ENCODE data around the gene ATG9B. TPM values are rescaled to one million over a fixed set of nuclear protein-coding genes. Genes with fewer than 3 reads are reported as not detected.
A peak's percentile ranks its signal among the peaks of the same experiment; 100 is the strongest.

The ATG9B gene
- total RNA-seq, 1 experiment from 2014 or later = 0.98 TPM

GRCh38 chr7:151062399-151063211, 38.3 kb upstream of the ATG9B start:
- no peaks in the 10 kb centered on the region for H3K27me3 ChIP-seq (ENCODE audit: control insufficient read depth, insufficient read depth, low read length)
- intact Hi-C loops (cut with micrococcal nuclease; ENCODE audit: unreplicated experiment) (no loop called here), in situ Hi-C loops (cut with HindIII; ENCODE audit: low pct_unique_long_range_greater_than_20kb, low sequenced_read_pairs) (no loop called here)
- ChIA-PET CTCF (interaction anchor here (0.5 to 0.6 kb wide), 2 partner anchors 11 to 19 kb away, joined by 3 to 5 read pairs; no protein-coding TSS in a partner anchor), POLR2A (interaction anchor here (0.5 to 0.7 kb wide), 5 partner anchors 32 to 124 kb away, joined by 3 to 8 read pairs (median 3); partner anchors contain the start of gene ABCB8)
- BruUV-seq (replicated peaks) = no TSS peak
- ATAC-seq (no peak; the same call in 1 of the 2 replicates), DNase-seq (ENCODE audit: low read depth, low spot score) (no peak)
- TF ChIP-seq SIN3A (IDR thresholded peaks at IDR 0.05; ENCODE audit: borderline replicate concordance, insufficient read depth, low read depth, low read length) = no peak
- no peak for TF ChIP-seq POLR2AphosphoS5 (IDR thresholded peaks at IDR 0.05; ENCODE audit: low read depth, low read length)
- TF ChIP-seq, protein P1, sequence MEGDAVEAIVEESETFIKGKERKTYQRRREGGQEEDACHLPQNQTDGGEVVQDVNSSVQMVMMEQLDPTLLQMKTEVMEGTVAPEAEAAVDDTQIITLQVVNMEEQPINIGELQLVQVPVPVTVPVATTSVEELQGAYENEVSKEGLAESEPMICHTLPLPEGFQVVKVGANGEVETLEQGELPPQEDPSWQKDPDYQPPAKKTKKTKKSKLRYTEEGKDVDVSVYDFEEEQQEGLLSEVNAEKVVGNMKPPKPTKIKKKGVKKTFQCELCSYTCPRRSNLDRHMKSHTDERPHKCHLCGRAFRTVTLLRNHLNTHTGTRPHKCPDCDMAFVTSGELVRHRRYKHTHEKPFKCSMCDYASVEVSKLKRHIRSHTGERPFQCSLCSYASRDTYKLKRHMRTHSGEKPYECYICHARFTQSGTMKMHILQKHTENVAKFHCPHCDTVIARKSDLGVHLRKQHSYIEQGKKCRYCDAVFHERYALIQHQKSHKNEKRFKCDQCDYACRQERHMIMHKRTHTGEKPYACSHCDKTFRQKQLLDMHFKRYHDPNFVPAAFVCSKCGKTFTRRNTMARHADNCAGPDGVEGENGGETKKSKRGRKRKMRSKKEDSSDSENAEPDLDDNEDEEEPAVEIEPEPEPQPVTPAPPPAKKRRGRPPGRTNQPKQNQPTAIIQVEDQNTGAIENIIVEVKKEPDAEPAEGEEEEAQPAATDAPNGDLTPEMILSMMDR (IDR thresholded peaks at IDR 0.05) = no peak
- no peak for TF ChIP-seq TCF7L2 (IDR thresholded peaks at IDR 0.05; ENCODE audit: low read depth, low read length)
- TF ChIP-seq REST (IDR thresholded peaks at IDR 0.05; ENCODE audit: insufficient read depth in 1 of 2, low read depth in 2 of 2, low read length in 1 of 2) = no peak
- no peaks in the 10 kb centered on the region for H3K9me3 ChIP-seq (ENCODE audit: control insufficient read depth, insufficient read depth, low read depth, low read length)
- H3K36me3 ChIP-seq (ENCODE audit: control insufficient read depth, insufficient read depth, low read length) = peaks cover 16% of the 10 kb centered on the region
- peaks cover 33% of the 10 kb centered on the region for H3K4me1 ChIP-seq (ENCODE audit: control insufficient read depth, insufficient read depth, low read length)
- H3K4me3 ChIP-seq (ENCODE audit: low read depth in 2 of 2, low read length in 2 of 2) = peak overlapping the region; percentile 83 to 94
- peak overlapping the region; percentile 94 for H3K27ac ChIP-seq (ENCODE audit: low read length)

DNA sequence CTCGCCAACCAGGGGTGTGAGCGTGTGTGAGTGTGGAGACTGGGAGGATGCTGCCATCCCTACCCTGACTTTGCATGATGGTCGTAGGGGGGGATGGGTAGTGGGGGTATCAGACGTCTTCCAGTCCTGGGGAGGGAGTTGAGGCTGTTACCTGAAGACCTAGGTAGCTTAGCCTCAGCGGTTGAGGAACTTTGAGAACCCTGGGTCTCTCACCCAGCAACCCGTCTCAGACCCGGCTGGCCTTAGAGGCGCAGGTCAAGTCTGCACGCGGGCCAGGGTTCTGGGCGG, 37.8 kb upstream of the ATG9B start:
- ChIA-PET POLR2A (interaction anchor here (0.7 kb wide), 1 partner anchor 62 kb away, joined by 8 read pairs; no protein-coding TSS in a partner anchor), CTCF (interaction anchor here (0.5 kb wide), 1 partner anchor 12 kb away, joined by 3 read pairs; no protein-coding TSS in a partner anchor)
- intact Hi-C loops (cut with micrococcal nuclease; ENCODE audit: unreplicated experiment) = no loop called here
- H3K9me3 ChIP-seq (ENCODE audit: control insufficient read depth, insufficient read depth, low read depth, low read length) = no peaks in the 10 kb centered on the region
- TF ChIP-seq POLR2AphosphoS5 (IDR thresholded peaks at IDR 0.05; ENCODE audit: low read depth, low read length) = peak; percentile 65
- TF ChIP-seq SIN3A (IDR thresholded peaks at IDR 0.05; ENCODE audit: borderline replicate concordance, insufficient read depth, low read depth, low read length) = 0 out of 2 replicates have a peak, but pooled peaks have one; percentile 65
- TF ChIP-seq REST (IDR thresholded peaks at IDR 0.05; ENCODE audit: insufficient read depth in 1 of 2, low read depth in 2 of 2, low read length in 1 of 2) = no peak
- TF ChIP-seq, protein P1 (IDR thresholded peaks at IDR 0.05) = no peak
- no peak for TF ChIP-seq TCF7L2 (IDR thresholded peaks at IDR 0.05; ENCODE audit: low read depth, low read length)
- in situ Hi-C loops (cut with HindIII; ENCODE audit: low pct_unique_long_range_greater_than_20kb, low sequenced_read_pairs) = no loop called here
- H3K27me3 ChIP-seq (ENCODE audit: control insufficient read depth, insufficient read depth, low read length) = no peaks in the 10 kb centered on the region
- no TSS peak for BruUV-seq (replicated peaks)
- H3K4me3 ChIP-seq (ENCODE audit: low read depth in 2 of 2, low read length in 2 of 2) = peak overlapping the region; percentile 83 to 94
- H3K36me3 ChIP-seq (ENCODE audit: control insufficient read depth, insufficient read depth, low read length) = peaks cover 13% of the 10 kb centered on the region
- ATAC-seq (peak; percentile 43; the same call in 1 of the 2 replicates), DNase-seq (ENCODE audit: low read depth, low spot score) (no peak)
- peak overlapping the region; percentile 94 for H3K27ac ChIP-seq (ENCODE audit: low read length)
- H3K4me1 ChIP-seq (ENCODE audit: control insufficient read depth, insufficient read depth, low read length) = peaks cover 36% of the 10 kb centered on the region

All from Panc1 (cell line).